Activated CD8-positive, alpha-beta T cell treated with anti-CD3 and anti-CD28 coated beads for 36 hours (primary cell): ENCODE results near the gene GPRIN1. TPM values are rescaled to one million over a fixed set of nuclear protein-coding genes. Genes with fewer than 3 reads are reported as not detected.

Source experiments
- ATAC-seq: fragments of 200-7000 bp; cut with Tn5 transposase; one replicate; pipeline ENCODE4 v1.10.0; 2021; ENCODE audit warnings: mild to moderate bottlenecking, moderate library complexity
- CTCF ChIA-PET: fragments of 350-600 bp; sonication (Branson Sonifier 250); formaldehyde crosslinking; loops from one replicate; lab custom pipeline; 2021; ENCODE audit warnings: antibody characterized with exemption; lab: Charles Lee
- POLR2A ChIA-PET: fragments of 350-600 bp; sonication (Branson Sonifier 250); formaldehyde crosslinking; loops from one replicate; lab custom pipeline; 2021; ENCODE audit warnings: antibody characterized with exemption; lab: Charles Lee
- DNase-seq: peaks from one replicate; pipeline ENCODE4 v3.0.0-alpha.2; 2020
- H3K27ac Mint-ChIP-seq: one replicate; pipeline ENCODE4 v1.8.0; 2021; ENCODE audit warnings: mild to moderate bottlenecking, mixed read lengths
- H3K27me3 Mint-ChIP-seq: one replicate; pipeline ENCODE4 v1.8.0; 2021; ENCODE audit warnings: mixed read lengths
- H3K36me3 Mint-ChIP-seq: one replicate; pipeline ENCODE4 v1.8.0; 2021; ENCODE audit warnings: low read depth, mixed read lengths
- H3K4me1 Mint-ChIP-seq: one replicate; pipeline ENCODE4 v1.8.0; 2021; ENCODE audit warnings: low read depth, mixed read lengths
- H3K4me3 Mint-ChIP-seq: one replicate; pipeline ENCODE4 v1.8.0; 2021; ENCODE audit warnings: mild to moderate bottlenecking, moderate library complexity, mixed read lengths
- H3K9me3 Mint-ChIP-seq: one replicate; pipeline ENCODE4 v1.8.0; 2021; ENCODE audit warnings: mixed read lengths
- intact Hi-C: fragments of 100-400 bp; cut with micrococcal nuclease; formaldehyde crosslinking; loops from one replicate; pipeline ENCODE4 v1.10.0; 2022
- total RNA-seq, 2 experiments: library from RNA; stranded (reverse); gene quantifications; one replicate each; pipeline ENCODE4 v1.2.3, GENCODE V29; 2021
- TF ChIP-seq, protein P1 (sequence below): fragments of 200-600 bp; IDR thresholded peaks from one replicate; pipeline ENCODE4 v1.8.0; 2022; ENCODE audit warnings: antibody characterized with exemption, mild to moderate bottlenecking

GPRIN1 gene
- total RNA-seq, 2 experiments from 2014 or later = 1.6 to 2.0 TPM

DNA sequence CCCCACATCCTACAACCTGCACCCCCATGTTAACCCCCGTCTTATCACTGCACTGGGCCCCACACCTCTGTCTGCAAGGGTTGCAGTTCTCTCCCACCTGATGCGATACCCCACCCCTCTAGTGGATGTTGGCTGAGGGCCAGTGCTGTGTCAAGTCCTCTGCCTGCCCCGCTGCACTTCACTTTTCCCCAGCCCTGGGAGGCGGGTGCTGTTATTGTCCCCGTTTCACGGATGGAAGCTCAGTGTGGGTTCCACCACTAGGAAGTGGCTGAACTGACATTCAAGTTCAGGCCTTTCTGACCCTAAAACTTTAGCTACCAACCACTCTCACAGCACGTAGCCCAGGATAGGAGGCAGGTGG, 16.9 kb upstream of the GPRIN1 start:
- intact Hi-C loops = no loop called here
- H3K36me3 Mint-ChIP-seq = no peaks in the 10 kb centered on the region
- no peaks in the 10 kb centered on the region for H3K9me3 Mint-ChIP-seq
- H3K4me1 Mint-ChIP-seq = peaks cover 12% of the 10 kb centered on the region
- H3K4me3 Mint-ChIP-seq = no peak overlapping the region
- no peak for ATAC-seq
- CTCF ChIA-PET = no interaction called here
- no peak overlapping the region for H3K27ac Mint-ChIP-seq
- TF ChIP-seq, protein P1, sequence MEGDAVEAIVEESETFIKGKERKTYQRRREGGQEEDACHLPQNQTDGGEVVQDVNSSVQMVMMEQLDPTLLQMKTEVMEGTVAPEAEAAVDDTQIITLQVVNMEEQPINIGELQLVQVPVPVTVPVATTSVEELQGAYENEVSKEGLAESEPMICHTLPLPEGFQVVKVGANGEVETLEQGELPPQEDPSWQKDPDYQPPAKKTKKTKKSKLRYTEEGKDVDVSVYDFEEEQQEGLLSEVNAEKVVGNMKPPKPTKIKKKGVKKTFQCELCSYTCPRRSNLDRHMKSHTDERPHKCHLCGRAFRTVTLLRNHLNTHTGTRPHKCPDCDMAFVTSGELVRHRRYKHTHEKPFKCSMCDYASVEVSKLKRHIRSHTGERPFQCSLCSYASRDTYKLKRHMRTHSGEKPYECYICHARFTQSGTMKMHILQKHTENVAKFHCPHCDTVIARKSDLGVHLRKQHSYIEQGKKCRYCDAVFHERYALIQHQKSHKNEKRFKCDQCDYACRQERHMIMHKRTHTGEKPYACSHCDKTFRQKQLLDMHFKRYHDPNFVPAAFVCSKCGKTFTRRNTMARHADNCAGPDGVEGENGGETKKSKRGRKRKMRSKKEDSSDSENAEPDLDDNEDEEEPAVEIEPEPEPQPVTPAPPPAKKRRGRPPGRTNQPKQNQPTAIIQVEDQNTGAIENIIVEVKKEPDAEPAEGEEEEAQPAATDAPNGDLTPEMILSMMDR = no peak
- POLR2A ChIA-PET = no interaction called here
- no peak for DNase-seq
- H3K27me3 Mint-ChIP-seq = peaks cover 55% of the 10 kb centered on the region

- H3K4me1 Mint-ChIP-seq = peaks cover 12% of the 10 kb centered on the region
- DNase-seq (no peak), ATAC-seq (no peak)
- ChIA-PET POLR2A (no interaction called here), CTCF (interaction anchor here (0.9 kb wide), 1 partner anchor 35 kb away, joined by 3 read pairs; no protein-coding TSS in a partner anchor)
- H3K4me3 Mint-ChIP-seq = no peak overlapping the region
- H3K27me3 Mint-ChIP-seq = peaks cover 51% of the 10 kb centered on the region
- intact Hi-C loops = no loop called here
- no peaks in the 10 kb centered on the region for H3K9me3 Mint-ChIP-seq
- no peaks in the 10 kb centered on the region for H3K36me3 Mint-ChIP-seq
- TF ChIP-seq, protein P1 = no peak
- H3K27ac Mint-ChIP-seq = no peak overlapping the region
These were observed 16.3 kb upstream of the GPRIN1 start for GRCh38 chr5:176625966-176626875.

- H3K27me3 Mint-ChIP-seq = peaks cover 49% of the 10 kb centered on the region
- ATAC-seq (no peak), DNase-seq (no peak)
- no peaks in the 10 kb centered on the region for H3K9me3 Mint-ChIP-seq
- no peak overlapping the region for H3K4me3 Mint-ChIP-seq
- TF ChIP-seq, protein P1 = no peak
- ChIA-PET CTCF (interaction anchor here (0.9 to 1.0 kb wide), 2 partner anchors 35 to 52 kb away, joined by 3 read pairs; no protein-coding TSS in a partner anchor), POLR2A (no interaction called here)
- H3K4me1 Mint-ChIP-seq = peaks cover 11% of the 10 kb centered on the region
- intact Hi-C loops = no loop called here
- H3K36me3 Mint-ChIP-seq = no peaks in the 10 kb centered on the region
- H3K27ac Mint-ChIP-seq = no peak overlapping the region
These were observed 15.6 kb upstream of the GPRIN1 start for GRCh38 chr5:176625512-176625911.

DNA sequence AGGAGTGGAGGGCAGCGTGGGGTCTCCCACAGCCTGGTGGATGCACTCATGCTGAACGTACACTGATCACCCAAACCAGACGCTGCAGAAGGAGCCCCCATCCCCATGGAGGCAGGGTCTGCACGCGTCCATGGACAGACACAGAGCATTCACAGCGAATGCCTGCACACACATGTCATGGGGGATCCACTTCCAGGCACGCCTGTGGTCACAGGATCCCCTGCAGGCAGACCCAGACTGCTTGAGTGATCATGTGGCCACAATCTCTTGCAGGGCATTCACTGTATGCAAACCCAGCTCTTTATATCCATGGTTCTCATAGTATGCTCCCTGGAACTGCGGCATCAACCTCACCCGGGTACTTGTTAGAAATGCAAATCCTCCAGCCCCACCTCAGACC, 15.0 kb upstream of the GPRIN1 start:
- no peak for DNase-seq
- CTCF ChIA-PET = interaction anchor here (0.9 to 1.0 kb wide), 2 partner anchors 36 to 52 kb away, joined by 3 read pairs; no protein-coding TSS in a partner anchor
- POLR2A ChIA-PET = no interaction called here
- intact Hi-C loops = no loop called here
- no peaks in the 10 kb centered on the region for H3K9me3 Mint-ChIP-seq
- ATAC-seq = no peak
- H3K27ac Mint-ChIP-seq = no peak overlapping the region
- H3K36me3 Mint-ChIP-seq = no peaks in the 10 kb centered on the region
- TF ChIP-seq, protein P1 = no peak
- no peak overlapping the region for H3K4me3 Mint-ChIP-seq
- H3K27me3 Mint-ChIP-seq = peaks cover 52% of the 10 kb centered on the region
- H3K4me1 Mint-ChIP-seq = peaks cover 15% of the 10 kb centered on the region

- ChIA-PET CTCF (no interaction called here), POLR2A (no interaction called here)
- TF ChIP-seq, protein P1 = no peak
- no peak for DNase-seq
- no peak for ATAC-seq
- peaks cover 52% of the 10 kb centered on the region for H3K27me3 Mint-ChIP-seq
- H3K36me3 Mint-ChIP-seq = no peaks in the 10 kb centered on the region
- intact Hi-C loops = no loop called here
- H3K4me1 Mint-ChIP-seq = peaks cover 17% of the 10 kb centered on the region
- no peak overlapping the region for H3K27ac Mint-ChIP-seq
- H3K9me3 Mint-ChIP-seq = no peaks in the 10 kb centered on the region
- no peak overlapping the region for H3K4me3 Mint-ChIP-seq
These were observed 14.2 kb upstream of the GPRIN1 start for GRCh38 chr5:176624142-176624541.
